Panc1 (cell line): ENCODE data around the gene LVRN. TPM values are rescaled to one million over a fixed set of nuclear protein-coding genes. Genes with fewer than 3 reads are reported as not detected.

Experiments
- ATAC-seq: fragments of 200-7000 bp; cut with Tn5 transposase; 2 replicates; pipeline ENCODE4 v1.9.1; 2020; ENCODE audit warnings: mild to moderate bottlenecking, moderate library complexity
- BruUV-seq: library from RNA; stranded (reverse); fragments of 400-500 nt; replicated peaks from 2 replicates; lab custom pipeline; 2021; lab: Mats Ljungman, UMichigan
- CTCF ChIA-PET: fragments of 300-600 bp; sonication (Branson Sonifier 250); formaldehyde crosslinking; loops from one replicate; lab custom pipeline; 2022; ENCODE audit warnings: antibody characterized with exemption; lab: Charles Lee
- POLR2A ChIA-PET: fragments of 300-600 bp; sonication (Branson Sonifier 250); formaldehyde crosslinking; loops from one replicate; lab custom pipeline; 2022; ENCODE audit warnings: antibody characterized with exemption; lab: Charles Lee
- DNase-seq: peaks from one replicate; pipeline ENCODE4 v3.0.0-alpha.2; 2010; ENCODE audit warnings: low read depth, low spot score
- H3K27ac ChIP-seq: 2 replicates; pipeline ENCODE4 v1.5.1; 2011; ENCODE audit warnings: mild to moderate bottlenecking, low read length, inconsistent platforms
- H3K27me3 ChIP-seq: fragments of 200-500 bp; sonication (Bioruptor generic); 2 replicates; pipeline ENCODE4 v1.6.0; 2014; ENCODE audit warnings: low read length, inconsistent platforms; ENCODE audit not compliant: control insufficient read depth, insufficient read depth
- H3K36me3 ChIP-seq: fragments of 200-500 bp; sonication (Bioruptor generic); 2 replicates; pipeline ENCODE4 v1.5.1; 2014; ENCODE audit warnings: inconsistent platforms, mild to moderate bottlenecking, low read length, moderate library complexity; ENCODE audit not compliant: control insufficient read depth, insufficient read depth
- H3K4me1 ChIP-seq: 2 replicates; pipeline ENCODE4 v1.5.1; 2011; ENCODE audit warnings: inconsistent platforms, mild to moderate bottlenecking, low read length, moderate library complexity; ENCODE audit not compliant: control insufficient read depth, insufficient read depth
- H3K4me3 ChIP-seq, 2 experiments: 2 replicates each; pipeline ENCODE4 v1.5.1; 2011 to 2012; ENCODE audit warnings: low read depth in 2 of 2, low read length in 2 of 2, mild to moderate bottlenecking in 2 of 2, inconsistent platforms in 1 of 2, moderate library complexity in 1 of 2
- H3K9me3 ChIP-seq: fragments of 200-500 bp; sonication (Bioruptor generic); 2 replicates; pipeline ENCODE4 v1.5.1; 2014; ENCODE audit warnings: low read depth, mild to moderate bottlenecking, inconsistent platforms, low read length, moderate library complexity; ENCODE audit not compliant: control insufficient read depth, insufficient read depth
- CTCF ChIP-seq: fragments of 450-650 bp; IDR thresholded peaks from 2 replicates; pipeline ENCODE4 v1.5.1; 2017; ENCODE audit warnings: mild to moderate bottlenecking
- POLR2AphosphoS5 ChIP-seq: IDR thresholded peaks from 2 replicates; pipeline ENCODE4 v1.6.1; 2012; ENCODE audit warnings: mild to moderate bottlenecking, low read depth, low read length, moderate library complexity
- SIN3A ChIP-seq: IDR thresholded peaks from 2 replicates; pipeline ENCODE4 v1.6.1; 2012; ENCODE audit warnings: low read depth, mild to moderate bottlenecking, low read length, moderate library complexity, borderline replicate concordance; ENCODE audit not compliant: insufficient read depth
- TCF7L2 ChIP-seq: IDR thresholded peaks from 2 replicates; pipeline ENCODE4 v1.6.1; 2011; ENCODE audit warnings: mild to moderate bottlenecking, low read depth, low read length, inconsistent platforms
- in situ Hi-C: cut with HindIII; loops from 2 replicates; pipeline ENCODE4 v1.10.0; 2016; ENCODE audit warnings: low sequenced_read_pairs, low pct_unique_long_range_greater_than_20kb
- intact Hi-C: fragments of 100-400 bp; cut with micrococcal nuclease; formaldehyde crosslinking; loops from one replicate; pipeline ENCODE4 v1.10.0; 2022; ENCODE audit not compliant: unreplicated experiment
- total RNA-seq: library from RNA; stranded (reverse); gene quantifications from one replicate; pipeline ENCODE4 v1.2.1, GENCODE V29; 2021; ENCODE audit not compliant: unreplicated experiment
- TF ChIP-seq, protein P1 (sequence below), 2 experiments: IDR thresholded peaks; 2 replicates each; pipeline ENCODE4 v1.6.1; 2011 to 2012; ENCODE audit warnings: low read depth in 2 of 2, control low read depth in 1 of 2, low read length in 1 of 2, mild to moderate bottlenecking in 1 of 2, moderate library complexity in 1 of 2; ENCODE audit not compliant: insufficient read depth in 1 of 2

Gene LVRN
- total RNA-seq, 1 experiment from 2014 or later: 0.08 TPM

GRCh38 chr5:116044073-116044472, 81.8 kb downstream of the LVRN start:
- Histone ChIP-seq H3K36me3 (no peaks in the 10 kb centered on the region), H3K9me3 (no peaks in the 10 kb centered on the region), H3K4me1 (no peaks in the 10 kb centered on the region), H3K27ac (no peak overlapping the region), H3K4me3 (no peak overlapping the region), H3K27me3 (peaks cover 7% of the 10 kb centered on the region)
- DNase-seq (no peak), ATAC-seq (no peak)
- BruUV-seq: no TSS peak
- TF ChIP-seq CTCF (no peak), SIN3A (no peak), TCF7L2 (no peak), POLR2AphosphoS5 (no peak)
- TF ChIP-seq, protein P1, sequence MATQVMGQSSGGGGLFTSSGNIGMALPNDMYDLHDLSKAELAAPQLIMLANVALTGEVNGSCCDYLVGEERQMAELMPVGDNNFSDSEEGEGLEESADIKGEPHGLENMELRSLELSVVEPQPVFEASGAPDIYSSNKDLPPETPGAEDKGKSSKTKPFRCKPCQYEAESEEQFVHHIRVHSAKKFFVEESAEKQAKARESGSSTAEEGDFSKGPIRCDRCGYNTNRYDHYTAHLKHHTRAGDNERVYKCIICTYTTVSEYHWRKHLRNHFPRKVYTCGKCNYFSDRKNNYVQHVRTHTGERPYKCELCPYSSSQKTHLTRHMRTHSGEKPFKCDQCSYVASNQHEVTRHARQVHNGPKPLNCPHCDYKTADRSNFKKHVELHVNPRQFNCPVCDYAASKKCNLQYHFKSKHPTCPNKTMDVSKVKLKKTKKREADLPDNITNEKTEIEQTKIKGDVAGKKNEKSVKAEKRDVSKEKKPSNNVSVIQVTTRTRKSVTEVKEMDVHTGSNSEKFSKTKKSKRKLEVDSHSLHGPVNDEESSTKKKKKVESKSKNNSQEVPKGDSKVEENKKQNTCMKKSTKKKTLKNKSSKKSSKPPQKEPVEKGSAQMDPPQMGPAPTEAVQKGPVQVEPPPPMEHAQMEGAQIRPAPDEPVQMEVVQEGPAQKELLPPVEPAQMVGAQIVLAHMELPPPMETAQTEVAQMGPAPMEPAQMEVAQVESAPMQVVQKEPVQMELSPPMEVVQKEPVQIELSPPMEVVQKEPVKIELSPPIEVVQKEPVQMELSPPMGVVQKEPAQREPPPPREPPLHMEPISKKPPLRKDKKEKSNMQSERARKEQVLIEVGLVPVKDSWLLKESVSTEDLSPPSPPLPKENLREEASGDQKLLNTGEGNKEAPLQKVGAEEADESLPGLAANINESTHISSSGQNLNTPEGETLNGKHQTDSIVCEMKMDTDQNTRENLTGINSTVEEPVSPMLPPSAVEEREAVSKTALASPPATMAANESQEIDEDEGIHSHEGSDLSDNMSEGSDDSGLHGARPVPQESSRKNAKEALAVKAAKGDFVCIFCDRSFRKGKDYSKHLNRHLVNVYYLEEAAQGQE (IDR thresholded peaks at IDR 0.05; ENCODE audit: insufficient read depth in 1 of 2, low read depth in 2 of 2, low read length in 1 of 2): no peak
- in situ Hi-C loops (no loop called here), intact Hi-C loops (no loop called here)
- ChIA-PET POLR2A (no interaction called here), CTCF (no interaction called here)

- no peaks in the 10 kb centered on the region for H3K36me3 ChIP-seq
- H3K4me1 ChIP-seq: no peaks in the 10 kb centered on the region
- no peak for DNase-seq
- TF ChIP-seq, protein P1 (IDR thresholded peaks at IDR 0.05; ENCODE audit: insufficient read depth in 1 of 2, low read depth in 2 of 2, low read length in 1 of 2): no peak
- TF ChIP-seq TCF7L2 (no peak), CTCF (no peak)
- ChIA-PET POLR2A (no interaction called here), CTCF (no interaction called here)
- in situ Hi-C loops: no loop called here
- H3K9me3 ChIP-seq: no peaks in the 10 kb centered on the region
- no peak for ATAC-seq
- H3K4me3 ChIP-seq: no peak overlapping the region
- intact Hi-C loops: no loop called here
- no TSS peak for BruUV-seq
- H3K27ac ChIP-seq: no peak overlapping the region
- peaks cover 2% of the 10 kb centered on the region for H3K27me3 ChIP-seq
Measured at GRCh38 chr5:116045821-116046220, 83.5 kb downstream of the LVRN start.
